ENCODE results near the gene GPS1.
A peak's percentile ranks its signal among the peaks of the same experiment; 100 is the strongest.

Gene GPS1

GRCh38 chr17:82063424-82064415 is 12.0 kb downstream of the GPS1 start:
- Histone ChIP-seq H3K4me2 (ENCODE audit: insufficient read depth, low read length) (peak overlapping the region; percentile 100), H3K79me2 (ENCODE audit: insufficient read depth, low read length) (peaks cover 33% of the 10 kb centered on the region), H3K9me3 (ENCODE audit: insufficient read depth, low read length, severe bottlenecking) (no peaks in the 10 kb centered on the region), H2AFZ (ENCODE audit: low read depth, low read length) (no peak overlapping the region), H3K9ac (ENCODE audit: low read depth, low read length) (peak overlapping the region; percentile 87), H3K27me3 (ENCODE audit: insufficient read depth, low read length, poor library complexity) (no peaks in the 10 kb centered on the region), H3K4me3 (ENCODE audit: low read depth in 1 of 2, low read length in 2 of 2) (peak overlapping the region in 1 of 2 experiments; percentile 75; a peak in 3 of 4 replicates), H3K4me1 (ENCODE audit: insufficient read depth, low read length) (peaks cover 43% of the 10 kb centered on the region), H3K27ac (ENCODE audit: low read length) (no peak overlapping the region; the same call in 1 of the 2 replicates), H3K36me3 (ENCODE audit: insufficient read depth, low read length) (peaks cover 61% of the 10 kb centered on the region), H4K20me1 (ENCODE audit: insufficient read depth, low read length) (peaks cover 47% of the 10 kb centered on the region)
- ATAC-seq (ENCODE audit: insufficient read depth, low read depth) (no peak), DNase-seq (no peak)
- TF ChIP-seq EZH2 (IDR thresholded peaks at IDR 0.05; ENCODE audit: borderline replicate concordance, low read depth, low read length, severe bottlenecking) (no peak), CTCF (IDR thresholded peaks at IDR 0.05; ENCODE audit: borderline replicate concordance, extremely low read depth, low read length, poor library complexity, severe bottlenecking) (no peak)

GRCh38 chr17:82064433-82065192 is 12.9 kb downstream of the GPS1 start:
- peak overlapping the region; percentile 75 to 97 for H3K4me3 ChIP-seq (ENCODE audit: low read depth in 1 of 2, low read length in 2 of 2)
- TF ChIP-seq EZH2 (IDR thresholded peaks at IDR 0.05; ENCODE audit: borderline replicate concordance, low read depth, low read length, severe bottlenecking) (no peak), CTCF (IDR thresholded peaks at IDR 0.05; ENCODE audit: borderline replicate concordance, extremely low read depth, low read length, poor library complexity, severe bottlenecking) (no peak)
- H3K4me2 ChIP-seq (ENCODE audit: insufficient read depth, low read length), result peak overlapping the region; percentile 100
- no peak for DNase-seq
- H3K4me1 ChIP-seq (ENCODE audit: insufficient read depth, low read length), result peaks cover 43% of the 10 kb centered on the region
- H3K9ac ChIP-seq (ENCODE audit: low read depth, low read length), result peak overlapping the region; percentile 87
- peaks cover 33% of the 10 kb centered on the region for H3K79me2 ChIP-seq (ENCODE audit: insufficient read depth, low read length)
- no peaks in the 10 kb centered on the region for H3K9me3 ChIP-seq (ENCODE audit: insufficient read depth, low read length, severe bottlenecking)
- no peaks in the 10 kb centered on the region for H3K27me3 ChIP-seq (ENCODE audit: insufficient read depth, low read length, poor library complexity)
- H3K36me3 ChIP-seq (ENCODE audit: insufficient read depth, low read length), result peaks cover 52% of the 10 kb centered on the region
- H4K20me1 ChIP-seq (ENCODE audit: insufficient read depth, low read length), result peaks cover 39% of the 10 kb centered on the region
- no peak for ATAC-seq (ENCODE audit: insufficient read depth, low read depth)
- H2AFZ ChIP-seq (ENCODE audit: low read depth, low read length), result peak overlapping the region; percentile 81; the same call in 1 of the 2 replicates
- peak overlapping the region; percentile 77 for H3K27ac ChIP-seq (ENCODE audit: low read length)

- Histone ChIP-seq H3K27me3 (ENCODE audit: insufficient read depth, low read length, poor library complexity) (no peaks in the 10 kb centered on the region), H3K36me3 (ENCODE audit: insufficient read depth, low read length) (peaks cover 46% of the 10 kb centered on the region), H3K27ac (ENCODE audit: low read length) (peak overlapping the region; percentile 77), H2AFZ (ENCODE audit: low read depth, low read length) (peak overlapping the region; percentile 81), H3K9ac (ENCODE audit: low read depth, low read length) (peak overlapping the region; percentile 87), H3K9me3 (ENCODE audit: insufficient read depth, low read length, severe bottlenecking) (no peaks in the 10 kb centered on the region), H3K4me1 (ENCODE audit: insufficient read depth, low read length) (peaks cover 43% of the 10 kb centered on the region), H3K4me3 (ENCODE audit: low read depth in 1 of 2, low read length in 2 of 2) (peak overlapping the region; percentile 75 to 97), H4K20me1 (ENCODE audit: insufficient read depth, low read length) (peaks cover 34% of the 10 kb centered on the region), H3K4me2 (ENCODE audit: insufficient read depth, low read length) (peak overlapping the region; percentile 100), H3K79me2 (ENCODE audit: insufficient read depth, low read length) (peaks cover 33% of the 10 kb centered on the region)
- DNase-seq, result peak; percentile 35
- peak; percentile 27; the same call in 2 of the 3 replicates for ATAC-seq (ENCODE audit: insufficient read depth, low read depth)
- TF ChIP-seq EZH2 (IDR thresholded peaks at IDR 0.05; ENCODE audit: borderline replicate concordance, low read depth, low read length, severe bottlenecking) (no peak), CTCF (IDR thresholded peaks at IDR 0.05; ENCODE audit: borderline replicate concordance, extremely low read depth, low read length, poor library complexity, severe bottlenecking) (no peak)
Observed at GRCh38 chr17:82065193-82065637, 13.5 kb downstream of the GPS1 start.
